IMR-90 (cell line): ENCODE measurements around the gene ZCCHC14. TPM values are rescaled to one million over a fixed set of nuclear protein-coding genes. Genes with fewer than 3 reads are reported as not detected.

Experiments
- ATAC-seq: fragments of 200-7000 bp; cut with Tn5 transposase; 2 replicates; pipeline ENCODE4 v1.9.1; 2020; ENCODE audit warnings: low read depth, mild to moderate bottlenecking, moderate library complexity
- BruUV-seq: library from RNA; stranded (reverse); fragments of 400-500 nt; replicated peaks from 2 replicates; lab custom pipeline; 2021; lab: Mats Ljungman, UMichigan
- CTCF ChIA-PET: fragments of 300-600 bp; formaldehyde crosslinking; extraction: SDS; loops from one replicate; lab custom pipeline; 2021; ENCODE audit warnings: antibody characterized with exemption; lab: Yijun Ruan, JAX
- POLR2A ChIA-PET: fragments of 300-600 bp; sonication (Branson Sonifier 250); formaldehyde crosslinking; loops from one replicate; lab custom pipeline; 2022; ENCODE audit warnings: antibody characterized with exemption; ENCODE audit not compliant: unreplicated experiment; lab: Charles Lee
- DNase-seq: peaks from one replicate; pipeline ENCODE4 v3.0.0; 2013
- H2AFZ ChIP-seq: replicated peaks from 2 replicates; pipeline ENCODE3; 2013; ENCODE audit warnings: low read length, mild to moderate bottlenecking; ENCODE audit not compliant: poor library complexity
- H2AK5ac ChIP-seq: 2 replicates; pipeline ENCODE4 v1.6.1; 2013; ENCODE audit warnings: low read depth, low read length, inconsistent platforms
- H2AK9ac ChIP-seq: replicated peaks from 2 replicates; pipeline ENCODE3; 2013; ENCODE audit warnings: mild to moderate bottlenecking, low read depth, low read length, moderate library complexity; ENCODE audit not compliant: poor library complexity
- H2BK120ac ChIP-seq: 2 replicates; pipeline ENCODE4 v1.6.1; 2013; ENCODE audit warnings: low read depth, low read length, inconsistent platforms
- H2BK15ac ChIP-seq: 3 replicates; pipeline ENCODE4 v1.6.1; 2013; ENCODE audit warnings: low read depth, low read length, inconsistent platforms
- H2BK20ac ChIP-seq: 2 replicates; pipeline ENCODE4 v1.6.1; 2013; ENCODE audit warnings: low read depth, mild to moderate bottlenecking, inconsistent platforms, low read length, moderate library complexity
- H2BK5ac ChIP-seq: 2 replicates; pipeline ENCODE4 v1.6.1; 2013; ENCODE audit warnings: mild to moderate bottlenecking, low read depth, low read length, inconsistent platforms; ENCODE audit not compliant: poor library complexity, severe bottlenecking
- H3K14ac ChIP-seq: replicated peaks from 2 replicates; pipeline ENCODE4 v1.6.1; 2013; ENCODE audit warnings: low read depth, low read length, inconsistent platforms
- H3K18ac ChIP-seq: 2 replicates; pipeline ENCODE4 v1.6.1; 2013; ENCODE audit warnings: low read depth, low read length, control low read depth
- H3K23ac ChIP-seq: 2 replicates; pipeline ENCODE4 v1.6.1; 2013; ENCODE audit warnings: low read depth, low read length, inconsistent platforms
- H3K27ac ChIP-seq: 2 replicates; pipeline ENCODE4 v1.5.1; 2013; ENCODE audit warnings: mild to moderate bottlenecking, control low read depth, low read length; ENCODE audit not compliant: insufficient read depth
- H3K27me3 ChIP-seq: 2 replicates; pipeline ENCODE4 v1.6.1; 2013; ENCODE audit warnings: low read length; ENCODE audit not compliant: control insufficient read depth, insufficient read depth
- H3K36me3 ChIP-seq: 2 replicates; pipeline ENCODE4 v1.6.1; 2013; ENCODE audit warnings: low read length, mixed read lengths; ENCODE audit not compliant: control insufficient read depth, insufficient read depth
- H3K4ac ChIP-seq: 2 replicates; pipeline ENCODE4 v1.6.1; 2013; ENCODE audit warnings: low read depth, low read length, inconsistent platforms
- H3K4me1 ChIP-seq: 2 replicates; pipeline ENCODE4 v1.6.1; 2013; ENCODE audit warnings: low read length, mixed read lengths; ENCODE audit not compliant: control insufficient read depth, insufficient read depth
- H3K4me2 ChIP-seq: 2 replicates; pipeline ENCODE4 v1.6.1; 2013; ENCODE audit warnings: low read depth, mild to moderate bottlenecking, control low read depth, low read length, moderate library complexity
- H3K4me3 ChIP-seq: 2 replicates; pipeline ENCODE4 v1.5.1; 2013; ENCODE audit warnings: low read depth, mild to moderate bottlenecking, control low read depth, low read length, moderate library complexity; ENCODE audit not compliant: insufficient read depth
- H3K56ac ChIP-seq: 2 replicates; pipeline ENCODE4 v1.6.1; 2013; ENCODE audit warnings: low read length, inconsistent platforms; ENCODE audit not compliant: insufficient read depth; ENCODE audit errors: extremely low read depth
- H3K79me1 ChIP-seq, 2 experiments: 2 replicates each; pipeline ENCODE4 v1.6.1; 2013; ENCODE audit warnings: low read length in 2 of 2, inconsistent platforms in 1 of 2, low read depth in 1 of 2
- H3K9ac ChIP-seq: 2 replicates; pipeline ENCODE4 v1.6.1; 2013; ENCODE audit warnings: low read depth, low read length, control low read depth
- H3K9me1 ChIP-seq: 2 replicates; pipeline ENCODE4 v1.6.1; 2013; ENCODE audit warnings: low read length, inconsistent platforms; ENCODE audit not compliant: insufficient read depth
- H3K9me3 ChIP-seq: 2 replicates; pipeline ENCODE4 v1.6.1; 2013; ENCODE audit warnings: low read length; ENCODE audit not compliant: control insufficient read depth, insufficient read depth
- H4K20me1 ChIP-seq: 2 replicates; pipeline ENCODE4 v1.6.1; 2013; ENCODE audit warnings: low read length, inconsistent platforms; ENCODE audit not compliant: insufficient read depth
- H4K5ac ChIP-seq: 2 replicates; pipeline ENCODE4 v1.6.1; 2013; ENCODE audit warnings: mild to moderate bottlenecking, low read depth, low read length, control low read depth
- H4K8ac ChIP-seq, 2 experiments: 2 replicates each; pipeline ENCODE4 v1.6.1; 2013; ENCODE audit warnings: low read depth in 2 of 2, low read length in 2 of 2, control low read depth in 1 of 2, inconsistent platforms in 1 of 2
- H4K91ac ChIP-seq: 2 replicates; pipeline ENCODE4 v1.6.1; 2013; ENCODE audit warnings: low read depth, low read length, inconsistent platforms; ENCODE audit not compliant: insufficient read depth
- RFX5 ChIP-seq: IDR thresholded peaks from 2 replicates; pipeline ENCODE4 v1.8.0; 2012; ENCODE audit warnings: low read depth, mild to moderate bottlenecking, low read length, moderate library complexity
- WGBS, 2 experiments: methylation state at CpG; one replicate each; pipeline versions ENCODE4 v1.1.5 to v1.1.7; 2013; ENCODE audit warnings: missing lambda C conversion rate in 2 of 2; ENCODE audit not compliant: insufficient read length in 1 of 2; ENCODE audit errors: extremely low coverage in 2 of 2; 5-methylcytosine and 5-hydroxymethylcytosine counted together
- dilution Hi-C: fragments of 300-500 bp; cut with HindIII; formaldehyde crosslinking; loops from one replicate; pipeline ENCODE4 v1.14.3; 2018; ENCODE audit warnings: low sequenced_read_pairs; ENCODE audit not compliant: unreplicated experiment
- in situ Hi-C: fragments of 300-500 bp; cut with MboI; formaldehyde crosslinking; loops from 3 replicates; pipeline ENCODE4 v1.14.3; 2019; ENCODE audit warnings: low sequenced_read_pairs, inconsistent platforms, mixed read lengths
- intact Hi-C: fragments of 100-400 bp; cut with micrococcal nuclease; formaldehyde crosslinking; loops from 2 replicates; pipeline ENCODE4 v1.10.0; 2022
- polyA plus RNA-seq, 3 experiments: library from polyadenylated mRNA; depleted of rRNA; stranded (reverse); fragments of >200 nt; gene quantifications; 2 replicates each; pipeline ENCODE4 v1.2.3, GENCODE V29; 2012; ENCODE audit warnings: low replicate concordance in 1 of 3
- total RNA-seq: library from RNA; depleted of rRNA; stranded (reverse); fragments of >200 nt; gene quantifications from 2 replicates; pipeline ENCODE4 v1.2.3, GENCODE V29; 2012
- TF ChIP-seq, protein P1 (sequence below): fragments of 150-350 bp; IDR thresholded peaks from 2 replicates; pipeline ENCODE4 v1.6.1; 2016; ENCODE audit warnings: low read depth, mild to moderate bottlenecking, low read length, moderate library complexity, borderline replicate concordance

ZCCHC14 gene
- total and polyA plus RNA-seq, 2 of the 4 experiments (the other 2 are of a cell fraction) = 2.5 to 5.3 TPM

DNA sequence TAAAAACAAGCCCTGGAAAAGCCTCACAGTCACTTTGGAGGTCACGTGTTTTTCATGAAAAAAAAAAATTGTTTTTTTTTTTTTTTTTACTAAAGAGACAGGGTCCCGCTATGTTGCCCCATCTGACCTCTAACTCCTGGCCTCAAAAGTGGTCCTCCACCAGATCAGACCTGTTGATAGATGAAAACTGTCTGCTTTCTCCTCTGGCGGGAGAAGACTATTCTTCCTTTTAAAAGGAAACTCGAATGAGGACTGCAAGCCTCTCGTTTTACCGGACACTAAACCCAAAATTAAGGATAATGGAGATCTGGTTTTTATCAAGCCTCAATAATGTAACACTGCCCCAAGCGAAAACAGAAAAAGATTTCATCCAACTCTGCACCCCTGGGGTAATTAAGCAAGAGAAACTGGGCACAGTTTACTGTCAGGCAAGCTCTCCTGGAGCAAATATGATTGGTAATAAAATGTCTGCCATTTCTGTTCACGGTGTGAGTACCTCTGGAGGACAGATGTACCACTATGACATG lies 25.8 kb downstream of the ZCCHC14 start:
- no peak overlapping the region for H4K5ac ChIP-seq
- H3K4me2 ChIP-seq = no peak overlapping the region
- H3K27me3 ChIP-seq = no peaks in the 10 kb centered on the region
- no peak overlapping the region for H2AK9ac ChIP-seq
- H4K8ac ChIP-seq = no peak overlapping the region; a peak in 1 of 4 replicates
- peak overlapping the region; percentile 9; the same call in 1 of the 2 replicates for H3K4ac ChIP-seq
- ChIA-PET CTCF (interaction anchor here (0.6 kb wide), 1 partner anchor 16 kb away, joined by 8 read pairs; no protein-coding TSS in a partner anchor), POLR2A (no interaction called here)
- BruUV-seq = no TSS peak
- no peak overlapping the region for H3K18ac ChIP-seq
- H2BK120ac ChIP-seq = no peak overlapping the region
- H2AK5ac ChIP-seq = 0 out of 2 replicates have a peak overlapping the region, but pooled peaks have one; percentile 90
- no peak overlapping the region for H3K9ac ChIP-seq
- no peak overlapping the region for H3K4me3 ChIP-seq
- H3K79me1 ChIP-seq = peaks cover 47 to 80% of the 10 kb centered on the region in 2 experiments
- no peak overlapping the region for H2BK20ac ChIP-seq
- H2BK15ac ChIP-seq = no peak overlapping the region
- dilution Hi-C loops (no loop called here), intact Hi-C loops (loop anchor here (5.0 kb wide), 1 partner anchor 35 kb away; no protein-coding TSS in a partner anchor), in situ Hi-C loops (no loop called here)
- H3K14ac ChIP-seq = no peak overlapping the region
- no peaks in the 10 kb centered on the region for H3K36me3 ChIP-seq
- no peak overlapping the region; the same call in 1 of the 2 replicates for H3K23ac ChIP-seq
- H4K20me1 ChIP-seq = peaks cover 65% of the 10 kb centered on the region
- no peak for ATAC-seq
- H3K4me1 ChIP-seq = peaks cover 22% of the 10 kb centered on the region
- H3K9me3 ChIP-seq = no peaks in the 10 kb centered on the region
- no peak overlapping the region for H4K91ac ChIP-seq
- H3K56ac ChIP-seq = no peak overlapping the region
- peaks cover 24% of the 10 kb centered on the region for H3K9me1 ChIP-seq
- no peak for DNase-seq
- no peak overlapping the region for H3K27ac ChIP-seq
- no peak overlapping the region for H2BK5ac ChIP-seq
- TF ChIP-seq RFX5 = no peak
- TF ChIP-seq, protein P1, sequence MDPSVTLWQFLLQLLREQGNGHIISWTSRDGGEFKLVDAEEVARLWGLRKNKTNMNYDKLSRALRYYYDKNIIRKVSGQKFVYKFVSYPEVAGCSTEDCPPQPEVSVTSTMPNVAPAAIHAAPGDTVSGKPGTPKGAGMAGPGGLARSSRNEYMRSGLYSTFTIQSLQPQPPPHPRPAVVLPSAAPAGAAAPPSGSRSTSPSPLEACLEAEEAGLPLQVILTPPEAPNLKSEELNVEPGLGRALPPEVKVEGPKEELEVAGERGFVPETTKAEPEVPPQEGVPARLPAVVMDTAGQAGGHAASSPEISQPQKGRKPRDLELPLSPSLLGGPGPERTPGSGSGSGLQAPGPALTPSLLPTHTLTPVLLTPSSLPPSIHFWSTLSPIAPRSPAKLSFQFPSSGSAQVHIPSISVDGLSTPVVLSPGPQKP = no peak
- WGBS, 2 experiments = no CpG with 5 or more reads among the region's 8 CpGs
- H2AFZ ChIP-seq = no peak overlapping the region
